HEK293T (cell line): ENCODE data around the gene ZBTB8B.

Experiments
- CTBP1 ChIP-seq: fragments of 450-650 bp; IDR thresholded peaks from 2 replicates; pipeline ENCODE4 v1.6.1; 2016; ENCODE audit warnings: borderline replicate concordance
- LEF1 ChIP-seq: fragments of 450-650 bp; IDR thresholded peaks from 2 replicates; pipeline ENCODE4 v1.6.1; 2017; ENCODE audit warnings: mild to moderate bottlenecking, borderline replicate concordance
- SP1 ChIP-seq: fragments of 450-650 bp; IDR thresholded peaks from 2 replicates; pipeline ENCODE4 v1.6.1; 2017
- TARDBP ChIP-seq: fragments of 450-650 bp; IDR thresholded peaks from 2 replicates; pipeline ENCODE4 v1.6.1; 2016
- ZNF384 ChIP-seq: fragments of 450-650 bp; IDR thresholded peaks from 2 replicates; pipeline ENCODE4 v1.6.1; 2016

GRCh38 chr1:32500387-32501209, 35.7 kb downstream of the ZBTB8B start:
- peak; percentile 75; the same call in 1 of the 2 replicates for TF ChIP-seq LEF1
- TF ChIP-seq ZNF384 = no peak
- TF ChIP-seq SP1 = no peak
- no peak for TF ChIP-seq TARDBP
- peak; percentile 55; the same call in 1 of the 2 replicates for TF ChIP-seq CTBP1
